ENCODE measurements around the gene BCORL1. TPM values are rescaled to one million over a fixed set of nuclear protein-coding genes. Genes with fewer than 3 reads are reported as not detected.

BCORL1 gene
- total RNA-seq, 1 donor = 1.4 TPM

- Histone ChIP-seq H3K36me3 (ENCODE audit: insufficient read depth, low read length) (peaks cover 1% of the 10 kb centered on the region), H2AFZ (ENCODE audit: low read length) (no peak overlapping the region), H3K9me3 (ENCODE audit: low read depth, low read length) (no peaks in the 10 kb centered on the region), H3K27me3 (ENCODE audit: insufficient read depth, low read length) (peaks cover 24% of the 10 kb centered on the region), H4K20me1 (ENCODE audit: insufficient read depth, low read length) (no peaks in the 10 kb centered on the region), H3K4me1 (ENCODE audit: insufficient read depth, low read length) (no peaks in the 10 kb centered on the region), H3K79me2 (ENCODE audit: insufficient read depth, low read length) (no peaks in the 10 kb centered on the region), H3K27ac (ENCODE audit: low read depth, low read length) (no peak overlapping the region), H3K4me3 (ENCODE audit: insufficient read depth, low read length) (no peak overlapping the region), H3K4me2 (ENCODE audit: insufficient read depth, low read length) (no peak overlapping the region)
- no peak for DNase-seq (ENCODE audit: insufficient read length, low spot score, missing footprints)
- TF ChIP-seq, protein P1, sequence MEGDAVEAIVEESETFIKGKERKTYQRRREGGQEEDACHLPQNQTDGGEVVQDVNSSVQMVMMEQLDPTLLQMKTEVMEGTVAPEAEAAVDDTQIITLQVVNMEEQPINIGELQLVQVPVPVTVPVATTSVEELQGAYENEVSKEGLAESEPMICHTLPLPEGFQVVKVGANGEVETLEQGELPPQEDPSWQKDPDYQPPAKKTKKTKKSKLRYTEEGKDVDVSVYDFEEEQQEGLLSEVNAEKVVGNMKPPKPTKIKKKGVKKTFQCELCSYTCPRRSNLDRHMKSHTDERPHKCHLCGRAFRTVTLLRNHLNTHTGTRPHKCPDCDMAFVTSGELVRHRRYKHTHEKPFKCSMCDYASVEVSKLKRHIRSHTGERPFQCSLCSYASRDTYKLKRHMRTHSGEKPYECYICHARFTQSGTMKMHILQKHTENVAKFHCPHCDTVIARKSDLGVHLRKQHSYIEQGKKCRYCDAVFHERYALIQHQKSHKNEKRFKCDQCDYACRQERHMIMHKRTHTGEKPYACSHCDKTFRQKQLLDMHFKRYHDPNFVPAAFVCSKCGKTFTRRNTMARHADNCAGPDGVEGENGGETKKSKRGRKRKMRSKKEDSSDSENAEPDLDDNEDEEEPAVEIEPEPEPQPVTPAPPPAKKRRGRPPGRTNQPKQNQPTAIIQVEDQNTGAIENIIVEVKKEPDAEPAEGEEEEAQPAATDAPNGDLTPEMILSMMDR (IDR thresholded peaks at IDR 0.05; ENCODE audit: extremely low read depth, low read depth, low read length) = no peak
Measured at GRCh38 chrX:129934461-129934860, 48.0 kb upstream of the BCORL1 start.

DNA sequence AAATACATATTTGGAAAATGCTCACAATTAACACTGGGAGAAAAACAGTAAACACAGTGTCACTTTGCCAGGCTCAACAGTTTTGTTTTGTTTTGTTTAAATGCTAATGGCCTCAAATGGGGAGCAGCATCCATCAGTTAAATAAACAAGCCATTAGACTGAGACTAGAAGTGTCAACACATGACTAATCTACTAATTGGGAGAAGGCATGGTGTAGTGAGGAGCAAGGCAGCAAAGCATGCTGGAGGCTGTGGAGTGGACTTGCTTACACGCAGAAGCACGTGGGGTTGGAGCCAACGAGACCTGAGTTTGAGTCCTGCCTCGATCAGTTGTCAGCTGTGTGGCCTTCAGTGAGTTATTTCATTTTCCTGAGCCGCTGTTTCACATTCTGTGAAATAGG, 47.5 kb upstream of the BCORL1 start:
- H4K20me1 ChIP-seq (ENCODE audit: insufficient read depth, low read length) = no peaks in the 10 kb centered on the region
- DNase-seq (ENCODE audit: insufficient read length, low spot score, missing footprints) = no peak
- H2AFZ ChIP-seq (ENCODE audit: low read length) = no peak overlapping the region
- no peaks in the 10 kb centered on the region for H3K36me3 ChIP-seq (ENCODE audit: insufficient read depth, low read length)
- H3K79me2 ChIP-seq (ENCODE audit: insufficient read depth, low read length) = no peaks in the 10 kb centered on the region
- H3K4me2 ChIP-seq (ENCODE audit: insufficient read depth, low read length) = no peak overlapping the region
- no peak overlapping the region for H3K27ac ChIP-seq (ENCODE audit: low read depth, low read length)
- TF ChIP-seq, protein P1 (IDR thresholded peaks at IDR 0.05; ENCODE audit: extremely low read depth, low read depth, low read length) = no peak
- H3K4me1 ChIP-seq (ENCODE audit: insufficient read depth, low read length) = no peaks in the 10 kb centered on the region
- H3K4me3 ChIP-seq (ENCODE audit: insufficient read depth, low read length) = no peak overlapping the region
- H3K27me3 ChIP-seq (ENCODE audit: insufficient read depth, low read length) = peaks cover 29% of the 10 kb centered on the region
- no peaks in the 10 kb centered on the region for H3K9me3 ChIP-seq (ENCODE audit: low read depth, low read length)

DNA sequence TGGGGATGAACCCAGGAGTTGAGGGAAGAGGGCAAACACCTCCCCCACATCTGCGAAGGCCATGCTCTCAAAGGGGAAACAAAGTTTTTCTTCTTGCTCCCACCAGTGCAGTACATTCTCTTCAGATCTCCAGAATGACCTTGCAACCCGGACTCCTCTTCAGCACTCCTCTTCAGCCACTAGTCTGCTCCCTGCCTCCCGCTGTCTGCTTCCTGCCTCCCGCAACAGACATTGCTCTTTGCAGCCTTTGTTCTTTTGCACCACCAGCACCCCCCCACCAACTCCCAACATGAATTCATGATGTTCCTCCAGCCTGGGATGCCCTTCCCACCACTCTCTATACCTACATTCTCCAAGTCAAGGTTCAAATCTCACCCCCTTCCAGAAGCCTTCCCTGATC, 44.4 kb upstream of the BCORL1 start:
- no peaks in the 10 kb centered on the region for H3K4me1 ChIP-seq (ENCODE audit: insufficient read depth, low read length)
- H3K27ac ChIP-seq (ENCODE audit: low read depth, low read length) = no peak overlapping the region
- no peaks in the 10 kb centered on the region for H3K79me2 ChIP-seq (ENCODE audit: insufficient read depth, low read length)
- H4K20me1 ChIP-seq (ENCODE audit: insufficient read depth, low read length) = no peaks in the 10 kb centered on the region
- H3K27me3 ChIP-seq (ENCODE audit: insufficient read depth, low read length) = peaks cover 36% of the 10 kb centered on the region
- H3K36me3 ChIP-seq (ENCODE audit: insufficient read depth, low read length) = no peaks in the 10 kb centered on the region
- no peak for DNase-seq (ENCODE audit: insufficient read length, low spot score, missing footprints)
- H3K4me2 ChIP-seq (ENCODE audit: insufficient read depth, low read length) = no peak overlapping the region
- no peak overlapping the region for H2AFZ ChIP-seq (ENCODE audit: low read length)
- no peak overlapping the region for H3K4me3 ChIP-seq (ENCODE audit: insufficient read depth, low read length)
- TF ChIP-seq, protein P1 (IDR thresholded peaks at IDR 0.05; ENCODE audit: extremely low read depth, low read depth, low read length) = no peak
- H3K9me3 ChIP-seq (ENCODE audit: low read depth, low read length) = no peaks in the 10 kb centered on the region

GRCh38 chrX:129939986-129940385, 42.4 kb upstream of the BCORL1 start:
- Histone ChIP-seq H2AFZ (ENCODE audit: low read length) (no peak overlapping the region), H3K4me2 (ENCODE audit: insufficient read depth, low read length) (no peak overlapping the region), H3K27me3 (ENCODE audit: insufficient read depth, low read length) (peaks cover 28% of the 10 kb centered on the region), H3K4me1 (ENCODE audit: insufficient read depth, low read length) (no peaks in the 10 kb centered on the region), H3K79me2 (ENCODE audit: insufficient read depth, low read length) (no peaks in the 10 kb centered on the region), H3K36me3 (ENCODE audit: insufficient read depth, low read length) (no peaks in the 10 kb centered on the region), H3K27ac (ENCODE audit: low read depth, low read length) (no peak overlapping the region), H4K20me1 (ENCODE audit: insufficient read depth, low read length) (no peaks in the 10 kb centered on the region), H3K9me3 (ENCODE audit: low read depth, low read length) (no peaks in the 10 kb centered on the region), H3K4me3 (ENCODE audit: insufficient read depth, low read length) (no peak overlapping the region)
- TF ChIP-seq, protein P1 (IDR thresholded peaks at IDR 0.05; ENCODE audit: extremely low read depth, low read depth, low read length) = no peak
- no peak for DNase-seq (ENCODE audit: insufficient read length, low spot score, missing footprints)

Measured in osteoblast (primary cell).